B cell (primary cell): ENCODE results near the gene ZNF574. TPM values are rescaled to one million over a fixed set of nuclear protein-coding genes. Genes with fewer than 3 reads are reported as not detected.
A peak's percentile ranks its signal among the peaks of the same experiment; 100 is the strongest.

ENCODE experiments used
- ATAC-seq: fragments of 200-7000 bp; cut with Tn5 transposase; one replicate; pipeline ENCODE4 v1.10.0; 2021; ENCODE audit warnings: low read depth, mild to moderate bottlenecking, moderate number of reproducible peaks, moderate library complexity
- CTCF ChIA-PET: fragments of 350-600 bp; sonication (Branson Sonifier 250); formaldehyde crosslinking; loops from one replicate; lab custom pipeline; 2021; ENCODE audit warnings: antibody characterized with exemption, inconsistent platforms; lab: Charles Lee
- POLR2A ChIA-PET: fragments of 350-600 bp; sonication (Branson Sonifier 250); formaldehyde crosslinking; loops from one replicate; lab custom pipeline; 2021; ENCODE audit warnings: antibody characterized with exemption; lab: Charles Lee
- DNase-seq: peaks from one replicate; pipeline ENCODE4 v3.0.0; 2013
- H2AFZ ChIP-seq: 2 replicates; pipeline ENCODE4 v1.6.1; 2012; ENCODE audit warnings: mild to moderate bottlenecking, low read depth, low read length; ENCODE audit not compliant: insufficient read depth, poor library complexity, severe bottlenecking
- H3K27ac ChIP-seq, 2 donors: 1 replicate in 1 of 2; 2 replicates in 1 of 2; pipeline ENCODE4 v1.5.1; 2012 to 2013; ENCODE audit warnings: low read length in 2 of 2, mild to moderate bottlenecking in 2 of 2, moderate library complexity in 1 of 2
- H3K27me3 ChIP-seq, 4 experiments: fragments of 200-600 bp in 1 of 4; sonication (generic) in 1 of 4; replicated peaks in 1 of 4; 1 replicate in 2 of 4; 2 replicates in 2 of 4; pipeline versions ENCODE4 v1.6.1 to v1.7.0; 2013 to 2016; ENCODE audit warnings: low read length in 3 of 4, mild to moderate bottlenecking in 2 of 4, mixed read lengths in 1 of 4, moderate library complexity in 1 of 4; ENCODE audit not compliant: insufficient read depth in 4 of 4, control insufficient read depth in 3 of 4; ENCODE audit errors: control extremely low read depth in 1 of 4
- H3K36me3 ChIP-seq, 2 experiments: replicated peaks in 1 of 2; 1 replicate in 1 of 2; 2 replicates in 1 of 2; pipeline versions ENCODE4 v1.6.1 to v1.7.1; 2013; ENCODE audit warnings: low read length in 1 of 2; ENCODE audit not compliant: insufficient read depth in 2 of 2, control insufficient read depth in 1 of 2; ENCODE audit errors: control extremely low read depth in 1 of 2, extremely low read depth in 1 of 2
- H3K4me1 ChIP-seq, 2 donors: fragments of 200-600 bp in 1 of 2; sonication (generic) in 1 of 2; 1 replicate in 1 of 2; 2 replicates in 1 of 2; pipeline versions ENCODE4 v1.5.1 to v1.6.1; 2013 to 2017; ENCODE audit warnings: low read length in 2 of 2; ENCODE audit not compliant: control insufficient read depth in 2 of 2, insufficient read depth in 2 of 2
- H3K4me2 ChIP-seq: replicated peaks from 2 replicates; pipeline ENCODE3; 2012; ENCODE audit warnings: mild to moderate bottlenecking, low read depth, low read length; ENCODE audit not compliant: poor library complexity, severe bottlenecking
- H3K4me3 ChIP-seq, 5 experiments: fragments of 200-600 bp in 1 of 5; sonication (generic) in 1 of 5; 1 replicate in 3 of 5; 2 replicates in 2 of 5; pipeline versions ENCODE4 v1.5.1 to v1.7.0; 2011 to 2016; ENCODE audit warnings: low read length in 4 of 5, mild to moderate bottlenecking in 4 of 5, low read depth in 2 of 5, control low read depth in 1 of 5, moderate library complexity in 1 of 5; ENCODE audit not compliant: insufficient read depth in 1 of 5; ENCODE audit errors: control extremely low read depth in 1 of 5, extremely low read depth in 1 of 5
- H3K79me2 ChIP-seq: fragments of 200-600 bp; sonication (generic); one replicate; pipeline ENCODE4 v1.6.0; 2016; ENCODE audit warnings: low read length; ENCODE audit not compliant: control insufficient read depth, insufficient read depth
- H3K9ac ChIP-seq: fragments of 200-600 bp; sonication (generic); 2 replicates; pipeline ENCODE4 v1.6.1; 2017; ENCODE audit warnings: mild to moderate bottlenecking, low read length, moderate library complexity
- H3K9me3 ChIP-seq, 3 donors: one replicate each; pipeline versions ENCODE4 v1.6.1 to v1.7.1; 2013; ENCODE audit warnings: low read length in 2 of 3; ENCODE audit not compliant: control insufficient read depth in 2 of 3, insufficient read depth in 1 of 3; ENCODE audit errors: control extremely low read depth in 1 of 3
- H4K20me1 ChIP-seq: 2 replicates; pipeline ENCODE4 v1.6.0; 2012; ENCODE audit warnings: mild to moderate bottlenecking, low read length; ENCODE audit not compliant: insufficient read depth, control insufficient read depth, poor library complexity, severe bottlenecking
- H3K27ac Mint-ChIP-seq: one replicate; pipeline ENCODE4 v1.8.0; 2021; ENCODE audit warnings: mixed read lengths
- H3K27me3 Mint-ChIP-seq: one replicate; pipeline ENCODE4 v1.8.0; 2021; ENCODE audit warnings: mixed read lengths
- H3K4me1 Mint-ChIP-seq: one replicate; pipeline ENCODE4 v1.8.0; 2021; ENCODE audit warnings: mixed read lengths
- H3K4me3 Mint-ChIP-seq: one replicate; pipeline ENCODE4 v1.8.0; 2021; ENCODE audit warnings: mixed read lengths
- H3K9me3 Mint-ChIP-seq: one replicate; pipeline ENCODE4 v1.8.0; 2022; ENCODE audit warnings: mixed read lengths; ENCODE audit not compliant: insufficient read depth
- EZH2 ChIP-seq: IDR thresholded peaks from 2 replicates; pipeline ENCODE4 v1.6.1; 2012; ENCODE audit warnings: borderline replicate concordance, low read depth, mild to moderate bottlenecking, moderate library complexity, low read length; ENCODE audit not compliant: insufficient read depth, poor library complexity, severe bottlenecking
- whole genome bisulfite sequencing: methylation state at CpG from one replicate; pipeline ENCODE4 v1.1.5; 2013; ENCODE audit warnings: missing lambda C conversion rate; ENCODE audit not compliant: insufficient coverage; 5-methylcytosine and 5-hydroxymethylcytosine counted together
- intact Hi-C: fragments of 100-400 bp; cut with micrococcal nuclease; formaldehyde crosslinking; loops from one replicate; pipeline ENCODE4 v1.10.0; 2022
- polyA plus RNA-seq: library from polyadenylated mRNA; depleted of rRNA; stranded (reverse); fragments of >200 nt; gene quantifications from 2 replicates; pipeline ENCODE4 v1.2.3, GENCODE V29; 2012
- total RNA-seq, 2 donors: library from RNA; stranded (reverse); fragments of 120-200 nt in 1 of 2; gene quantifications; 1 replicate in 1 of 2; 2 replicates in 1 of 2; pipeline versions ENCODE4 v1.2.3 to v1.2.4, GENCODE V29; 2013 to 2022
- TF ChIP-seq, protein P1 (sequence below): fragments of 200-600 bp; IDR thresholded peaks from one replicate; pipeline ENCODE4 v1.8.0; 2022; ENCODE audit warnings: antibody characterized with exemption, mild to moderate bottlenecking

The ZNF574 gene
- total and polyA plus RNA-seq, 2 donors (not counting 1 experiment from before 2014, with no cell fraction given) = 27.4 to 29.1 TPM

DNA sequence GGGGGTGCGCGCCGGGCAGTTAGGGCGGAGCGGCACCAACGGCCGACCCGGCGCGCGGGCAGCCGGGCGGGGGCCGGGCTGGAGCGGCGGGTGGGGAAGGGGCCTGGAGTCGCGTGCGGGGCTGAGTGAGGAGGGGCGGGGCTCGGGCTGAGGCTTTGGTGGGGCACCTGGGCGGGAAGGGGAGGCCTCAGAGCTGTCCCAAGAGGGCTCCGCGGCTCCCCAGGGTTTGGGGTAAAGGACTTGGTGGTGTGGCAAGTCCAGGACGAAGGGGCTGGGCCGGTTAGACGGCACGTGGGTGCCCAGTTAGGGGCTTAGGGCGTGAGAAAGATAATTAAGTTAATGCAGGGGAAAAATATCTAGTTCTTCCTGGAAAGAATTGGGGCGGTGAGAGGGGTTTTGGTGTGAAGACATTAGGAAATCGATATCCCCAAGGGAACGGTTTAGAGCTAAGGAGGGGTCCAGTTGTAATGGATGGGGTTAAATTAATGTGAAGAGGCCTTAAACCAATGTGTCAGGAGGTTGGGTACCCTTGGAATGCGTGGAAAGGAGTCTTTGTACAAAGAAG is 496 bp downstream of the ZNF574 start:
- Histone ChIP-seq H3K36me3 (peaks cover 0 to 33% of the 10 kb centered on the region in 2 experiments), H3K79me2 (peaks cover 39% of the 10 kb centered on the region), H3K9me3 (no peaks in the 10 kb centered on the region), H3K27ac (peak overlapping the region; percentile 36 to 78), H3K4me1 (peaks cover 20 to 23% of the 10 kb centered on the region in 2 donors), H3K4me2 (peak overlapping the region; percentile 82), H4K20me1 (peaks cover 37% of the 10 kb centered on the region), H2AFZ (peak overlapping the region; percentile 66), H3K4me3 (peak overlapping the region; percentile 49 to 93 (median 67)), H3K27me3 (no peaks in the 10 kb centered on the region), H3K9ac (peak overlapping the region; percentile 71)
- TF ChIP-seq EZH2 = no peak
- TF ChIP-seq, protein P1, sequence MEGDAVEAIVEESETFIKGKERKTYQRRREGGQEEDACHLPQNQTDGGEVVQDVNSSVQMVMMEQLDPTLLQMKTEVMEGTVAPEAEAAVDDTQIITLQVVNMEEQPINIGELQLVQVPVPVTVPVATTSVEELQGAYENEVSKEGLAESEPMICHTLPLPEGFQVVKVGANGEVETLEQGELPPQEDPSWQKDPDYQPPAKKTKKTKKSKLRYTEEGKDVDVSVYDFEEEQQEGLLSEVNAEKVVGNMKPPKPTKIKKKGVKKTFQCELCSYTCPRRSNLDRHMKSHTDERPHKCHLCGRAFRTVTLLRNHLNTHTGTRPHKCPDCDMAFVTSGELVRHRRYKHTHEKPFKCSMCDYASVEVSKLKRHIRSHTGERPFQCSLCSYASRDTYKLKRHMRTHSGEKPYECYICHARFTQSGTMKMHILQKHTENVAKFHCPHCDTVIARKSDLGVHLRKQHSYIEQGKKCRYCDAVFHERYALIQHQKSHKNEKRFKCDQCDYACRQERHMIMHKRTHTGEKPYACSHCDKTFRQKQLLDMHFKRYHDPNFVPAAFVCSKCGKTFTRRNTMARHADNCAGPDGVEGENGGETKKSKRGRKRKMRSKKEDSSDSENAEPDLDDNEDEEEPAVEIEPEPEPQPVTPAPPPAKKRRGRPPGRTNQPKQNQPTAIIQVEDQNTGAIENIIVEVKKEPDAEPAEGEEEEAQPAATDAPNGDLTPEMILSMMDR = no peak
- no peak for DNase-seq
- 0% methylated on average over 31 of the region's 33 CpGs for WGBS
- CTCF ChIA-PET = interaction anchor here (0.5 kb wide), 1 partner anchor 376 kb away, joined by 3 read pairs; no protein-coding TSS in a partner anchor
- Mint-ChIP-seq H3K27me3 (peaks cover 1% of the 10 kb centered on the region), H3K27ac (peak overlapping the region; percentile 89), H3K4me3 (peak overlapping the region; percentile 97), H3K9me3 (no peaks in the 10 kb centered on the region), H3K4me1 (peaks cover 37% of the 10 kb centered on the region)
- intact Hi-C loops = loop anchor here (1.0 to 5.0 kb wide), 6 partner anchors 53 to 321 kb away; partner anchors contain the start of genes ARHGEF1, MEGF8 and ZNF526
- POLR2A ChIA-PET = interaction anchor here (0.6 to 1.4 kb wide), 9 partner anchors 38 to 347 kb away, joined by 3 to 6 read pairs (median 3); no protein-coding TSS in a partner anchor
- ATAC-seq = peak; percentile 11

DNA sequence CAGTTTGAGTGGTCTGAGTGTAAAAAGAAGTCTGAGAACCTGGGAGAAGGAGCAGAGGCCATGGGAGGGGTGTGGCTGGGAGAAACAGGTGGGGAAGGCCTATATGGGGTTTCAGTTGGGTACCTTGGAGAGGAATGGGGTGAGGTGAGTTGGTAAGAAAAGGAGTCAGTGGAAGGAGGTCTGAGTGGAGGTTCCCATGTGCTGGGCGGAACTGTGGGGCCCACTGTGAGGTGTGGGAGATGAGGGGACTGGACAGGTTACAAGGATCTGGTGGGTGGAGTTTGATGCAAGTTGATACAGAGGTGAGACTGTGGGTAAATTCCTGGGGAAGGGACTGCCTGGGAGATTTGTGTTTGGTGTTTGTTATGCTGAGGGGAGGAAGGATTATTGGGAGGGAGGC is 2.1 kb downstream of the ZNF574 start:
- intact Hi-C loops = loop anchor here (5.0 kb wide), 2 partner anchors 196 to 319 kb away; partner anchors contain the start of gene ARHGEF1
- no peak for ATAC-seq
- H3K79me2 ChIP-seq = peaks cover 40% of the 10 kb centered on the region

More for the DNA sequence above, 2.1 kb downstream of the ZNF574 start:
- WGBS = 93% methylated on average over 1 of the region's 1 CpG
- H3K27me3 Mint-ChIP-seq = no peaks in the 10 kb centered on the region
- TF ChIP-seq, protein P1 = no peak
- no peak for TF ChIP-seq EZH2
- Histone ChIP-seq H3K4me2 (no peak overlapping the region), H3K36me3 (peaks cover 4 to 40% of the 10 kb centered on the region in 2 experiments), H3K4me3 (no peak overlapping the region), H2AFZ (no peak overlapping the region), H4K20me1 (peaks cover 43% of the 10 kb centered on the region), H3K9ac (no peak overlapping the region), H3K4me1 (peaks cover 20 to 23% of the 10 kb centered on the region in 2 donors), H3K27ac (peak overlapping the region in 1 of 2 donors; percentile 78), H3K27me3 (no peaks in the 10 kb centered on the region), H3K9me3 (no peaks in the 10 kb centered on the region)
- peak overlapping the region; percentile 75 for H3K27ac Mint-ChIP-seq
- no peaks in the 10 kb centered on the region for H3K9me3 Mint-ChIP-seq
- peaks cover 42% of the 10 kb centered on the region for H3K4me1 Mint-ChIP-seq
- no peak for DNase-seq
- POLR2A ChIA-PET = interaction anchor here (0.6 kb wide), 1 partner anchor 114 kb away, joined by 4 read pairs; no protein-coding TSS in a partner anchor
- peak overlapping the region; percentile 97 for H3K4me3 Mint-ChIP-seq
- CTCF ChIA-PET = no interaction called here
